ENCODE results near the gene OSBPL3.

OSBPL3 gene

DNA sequence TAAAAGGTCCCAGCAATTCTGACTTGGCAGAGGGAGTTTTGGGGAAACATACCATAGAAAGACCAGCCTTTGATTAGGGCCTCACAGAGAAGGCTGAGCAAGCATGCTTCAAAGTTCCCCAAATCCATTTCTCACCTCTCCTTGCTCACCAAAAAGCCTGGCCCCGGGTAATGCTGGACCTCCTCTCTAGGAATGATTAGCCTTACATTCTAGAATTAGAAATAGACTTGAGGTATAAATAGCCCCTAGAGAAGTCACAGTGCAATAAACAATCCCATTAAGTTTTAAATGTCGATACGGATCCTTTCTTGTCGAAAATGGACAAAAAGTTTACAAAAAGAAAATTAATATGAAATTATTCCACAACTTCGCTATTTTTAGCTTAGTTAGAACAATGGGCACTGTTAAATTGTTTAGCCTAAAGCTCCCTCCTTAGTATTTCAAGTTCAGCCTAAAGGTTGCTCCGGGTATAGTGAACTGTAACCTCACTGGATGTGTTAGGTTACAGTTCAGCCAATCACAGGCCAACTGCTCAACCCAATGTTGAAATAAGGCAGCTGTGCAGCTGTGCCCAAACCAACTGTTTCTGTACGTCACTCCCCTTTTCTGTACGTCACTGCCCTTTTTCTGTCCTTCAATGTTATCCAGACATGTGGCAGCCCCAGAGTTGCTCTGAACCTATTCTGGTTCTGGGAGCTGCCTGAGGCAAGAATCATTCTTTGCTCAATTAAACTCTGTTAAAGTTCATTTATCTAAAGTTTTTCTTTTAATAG lies 214.8 kb downstream of the OSBPL3 start:
- Histone ChIP-seq H2AFZ (ENCODE audit: low read depth, low read length, severe bottlenecking) (no peak overlapping the region), H3F3A (ENCODE audit: insufficient read depth) (no peaks in the 10 kb centered on the region), H3K27me3 (ENCODE audit: low read length) (no peaks in the 10 kb centered on the region), H3K9ac (ENCODE audit: low read length) (no peak overlapping the region), H4K20me1 (ENCODE audit: low read depth, low read length) (no peaks in the 10 kb centered on the region), H3K9me2 (replicated peaks; ENCODE audit: insufficient read depth, low read length) (no peaks in the 10 kb centered on the region), H3K4me2 (ENCODE audit: low read depth, low read length, poor library complexity, severe bottlenecking) (no peak overlapping the region), H3K27ac (ENCODE audit: low read depth, low read length) (no peak overlapping the region), H3K36me3 (ENCODE audit: low read length) (no peaks in the 10 kb centered on the region), H3K9me3 (ENCODE audit: insufficient read depth, low read length) (no peaks in the 10 kb centered on the region), H3K4me3 (ENCODE audit: insufficient read depth, low read length, poor library complexity, severe bottlenecking) (no peak overlapping the region), H3K79me2 (ENCODE audit: insufficient read depth, low read length) (no peaks in the 10 kb centered on the region)
- TF ChIP-seq, protein P1, sequence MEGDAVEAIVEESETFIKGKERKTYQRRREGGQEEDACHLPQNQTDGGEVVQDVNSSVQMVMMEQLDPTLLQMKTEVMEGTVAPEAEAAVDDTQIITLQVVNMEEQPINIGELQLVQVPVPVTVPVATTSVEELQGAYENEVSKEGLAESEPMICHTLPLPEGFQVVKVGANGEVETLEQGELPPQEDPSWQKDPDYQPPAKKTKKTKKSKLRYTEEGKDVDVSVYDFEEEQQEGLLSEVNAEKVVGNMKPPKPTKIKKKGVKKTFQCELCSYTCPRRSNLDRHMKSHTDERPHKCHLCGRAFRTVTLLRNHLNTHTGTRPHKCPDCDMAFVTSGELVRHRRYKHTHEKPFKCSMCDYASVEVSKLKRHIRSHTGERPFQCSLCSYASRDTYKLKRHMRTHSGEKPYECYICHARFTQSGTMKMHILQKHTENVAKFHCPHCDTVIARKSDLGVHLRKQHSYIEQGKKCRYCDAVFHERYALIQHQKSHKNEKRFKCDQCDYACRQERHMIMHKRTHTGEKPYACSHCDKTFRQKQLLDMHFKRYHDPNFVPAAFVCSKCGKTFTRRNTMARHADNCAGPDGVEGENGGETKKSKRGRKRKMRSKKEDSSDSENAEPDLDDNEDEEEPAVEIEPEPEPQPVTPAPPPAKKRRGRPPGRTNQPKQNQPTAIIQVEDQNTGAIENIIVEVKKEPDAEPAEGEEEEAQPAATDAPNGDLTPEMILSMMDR (IDR thresholded peaks at IDR 0.05; ENCODE audit: insufficient read depth, low read length, poor library complexity, severe bottlenecking) = no peak
- no peak for TF ChIP-seq EZH2phosphoT487 (conservative IDR thresholded peaks at IDR 0.05; ENCODE audit: low read length)

DNA sequence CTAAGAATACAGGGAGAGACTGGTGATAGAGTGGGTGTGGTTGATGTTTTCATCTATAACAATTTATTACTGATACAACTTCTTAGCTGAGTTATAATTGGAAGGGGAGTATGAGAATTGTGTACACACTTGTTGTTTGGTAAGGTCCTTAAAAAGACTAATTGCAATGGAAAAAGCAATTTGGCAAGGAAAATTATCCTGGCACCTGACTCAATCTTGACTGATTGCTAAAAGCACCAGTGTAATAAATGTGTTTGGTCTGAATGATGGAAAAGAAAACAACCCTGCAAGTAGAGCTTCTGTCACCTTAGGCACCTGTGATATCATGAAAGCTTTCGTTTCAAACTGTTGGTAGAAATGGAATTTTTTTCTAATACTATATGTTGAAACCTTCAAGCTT lies 216.0 kb downstream of the OSBPL3 start:
- Histone ChIP-seq H3K27ac (ENCODE audit: low read depth, low read length) (no peak overlapping the region), H3F3A (ENCODE audit: insufficient read depth) (no peaks in the 10 kb centered on the region), H3K9me2 (replicated peaks; ENCODE audit: insufficient read depth, low read length) (no peaks in the 10 kb centered on the region), H3K9me3 (ENCODE audit: insufficient read depth, low read length) (no peaks in the 10 kb centered on the region), H3K4me3 (ENCODE audit: insufficient read depth, low read length, poor library complexity, severe bottlenecking) (no peak overlapping the region), H3K4me2 (ENCODE audit: low read depth, low read length, poor library complexity, severe bottlenecking) (no peak overlapping the region), H2AFZ (ENCODE audit: low read depth, low read length, severe bottlenecking) (no peak overlapping the region), H3K27me3 (ENCODE audit: low read length) (no peaks in the 10 kb centered on the region), H3K79me2 (ENCODE audit: insufficient read depth, low read length) (no peaks in the 10 kb centered on the region), H3K36me3 (ENCODE audit: low read length) (no peaks in the 10 kb centered on the region), H3K9ac (ENCODE audit: low read length) (no peak overlapping the region), H4K20me1 (ENCODE audit: low read depth, low read length) (no peaks in the 10 kb centered on the region)
- TF ChIP-seq EZH2phosphoT487 (conservative IDR thresholded peaks at IDR 0.05; ENCODE audit: low read length) = no peak
- TF ChIP-seq, protein P1 (IDR thresholded peaks at IDR 0.05; ENCODE audit: insufficient read depth, low read length, poor library complexity, severe bottlenecking) = no peak

DNA sequence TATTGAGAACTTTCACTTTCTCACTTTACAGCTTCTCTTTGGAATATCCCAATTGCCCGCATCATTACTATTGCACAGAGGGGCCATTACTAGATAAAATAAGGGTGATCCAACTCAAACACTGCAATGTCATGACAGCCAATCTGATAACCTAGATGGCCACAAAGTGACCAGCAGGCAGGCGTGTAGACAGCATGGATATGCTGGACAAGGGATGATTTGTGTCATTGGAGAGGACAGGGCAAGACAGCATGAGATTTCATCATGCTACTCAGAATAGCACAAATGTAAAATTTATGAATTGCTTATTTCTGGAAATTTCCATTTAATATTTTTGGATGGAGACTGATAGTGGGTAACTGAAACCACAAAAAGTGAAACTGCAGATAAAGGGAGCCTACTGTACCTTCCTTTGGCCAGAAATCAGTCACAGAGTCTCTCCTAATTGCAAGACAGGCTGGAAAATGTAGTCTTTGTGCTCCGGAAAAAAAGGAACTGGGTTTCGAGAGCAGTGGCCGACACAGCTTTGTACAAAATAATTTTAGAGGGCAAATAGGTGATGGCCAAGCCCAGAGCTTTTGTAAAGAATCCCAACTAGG lies 216.6 kb downstream of the OSBPL3 start:
- Histone ChIP-seq H4K20me1 (ENCODE audit: low read depth, low read length) (no peaks in the 10 kb centered on the region), H3K9me2 (replicated peaks; ENCODE audit: insufficient read depth, low read length) (no peaks in the 10 kb centered on the region), H3F3A (ENCODE audit: insufficient read depth) (no peaks in the 10 kb centered on the region), H3K4me2 (ENCODE audit: low read depth, low read length, poor library complexity, severe bottlenecking) (no peak overlapping the region), H2AFZ (ENCODE audit: low read depth, low read length, severe bottlenecking) (no peak overlapping the region), H3K79me2 (ENCODE audit: insufficient read depth, low read length) (no peaks in the 10 kb centered on the region), H3K4me3 (ENCODE audit: insufficient read depth, low read length, poor library complexity, severe bottlenecking) (no peak overlapping the region), H3K9ac (ENCODE audit: low read length) (no peak overlapping the region), H3K9me3 (ENCODE audit: insufficient read depth, low read length) (no peaks in the 10 kb centered on the region), H3K27me3 (ENCODE audit: low read length) (no peaks in the 10 kb centered on the region), H3K27ac (ENCODE audit: low read depth, low read length) (no peak overlapping the region), H3K36me3 (ENCODE audit: low read length) (no peaks in the 10 kb centered on the region)
- TF ChIP-seq, protein P1 (IDR thresholded peaks at IDR 0.05; ENCODE audit: insufficient read depth, low read length, poor library complexity, severe bottlenecking) = no peak
- TF ChIP-seq EZH2phosphoT487 (conservative IDR thresholded peaks at IDR 0.05; ENCODE audit: low read length) = no peak
